Left lung (tissue), 10 donors: ENCODE data around the gene ANK2. TPM values are rescaled to one million over a fixed set of nuclear protein-coding genes. Genes with fewer than 3 reads are reported as not detected.

ENCODE experiments used
- ATAC-seq: fragments of 200-7000 bp; cut with Tn5 transposase; one replicate; pipeline ENCODE4 v1.9.1; 2020; ENCODE audit warnings: moderate library complexity
- DNase-seq, 4 donors: peaks; one replicate each; pipeline ENCODE4 v3.0.0-alpha.2; 2013 to 2020
- H3K27ac ChIP-seq, 2 donors: fragments of 200-600 bp; sonication (generic) in 1 of 2; one replicate each; pipeline versions ENCODE4 v1.5.0 to v1.8.0; 2020 to 2021
- H3K27me3 ChIP-seq, 2 donors: fragments of 200-600 bp; sonication (generic) in 1 of 2; one replicate each; pipeline versions ENCODE4 v1.5.0 to v1.8.0; 2020 to 2021
- H3K36me3 ChIP-seq, 2 donors: fragments of 200-600 bp; sonication (generic) in 1 of 2; one replicate each; pipeline versions ENCODE4 v1.5.0 to v1.8.0; 2020 to 2021
- H3K4me1 ChIP-seq, 2 donors: fragments of 200-600 bp; one replicate each; pipeline ENCODE4 v1.8.0; 2021
- H3K4me3 ChIP-seq, 2 donors: fragments of 200-600 bp; sonication (generic) in 1 of 2; one replicate each; pipeline versions ENCODE4 v1.5.0 to v1.8.0; 2020 to 2021; ENCODE audit warnings: mild to moderate bottlenecking in 1 of 2
- H3K9me3 ChIP-seq, 2 donors: fragments of 200-600 bp; sonication (generic) in 1 of 2; one replicate each; pipeline versions ENCODE4 v1.5.0 to v1.8.0; 2020 to 2021
- intact Hi-C, 2 donors: fragments of 100-400 bp; cut with DNase I; formaldehyde crosslinking; loops; one replicate each; pipeline versions ENCODE4 v1.11.2 to v1.14.2; 2022
- polyA plus RNA-seq, 6 donors: library from polyadenylated mRNA; unstranded; fragments of 120-200 nt; gene quantifications; one replicate each; pipeline ENCODE4 v1.2.1, GENCODE V29; 2013; ENCODE audit not compliant: insufficient read length in 6 of 6
- total RNA-seq, 2 donors: library from RNA; stranded (reverse); fragmentation: NEBNext Ultra II Directional; extraction: Animal tissue kit (Norgen Biotek cat#: 25700); gene quantifications; one replicate each; pipeline ENCODE4 v1.2.1, GENCODE V29; 2021
- TF ChIP-seq, protein P1 (sequence below), 2 donors: fragments of 200-600 bp; sonication (generic) in 1 of 2; IDR thresholded peaks; one replicate each; pipeline versions ENCODE4 v1.5.0 to v1.8.0; 2021; ENCODE audit warnings: antibody characterized with exemption in 2 of 2
- donor health status: DM: no; HTN: yes; CAD: no.
- donor health status: DM: no; HTN: no; CAD: no.

ANK2 gene
- total and polyA plus RNA-seq, 8 donors, result 18.2 to 33.2 (median 28.8) TPM

- H3K4me3 ChIP-seq, result no peak overlapping the region
- no peaks in the 10 kb centered on the region for H3K36me3 ChIP-seq
- H3K27ac ChIP-seq, result no peak overlapping the region
- peak; percentile 57 for ATAC-seq
- TF ChIP-seq, protein P1, sequence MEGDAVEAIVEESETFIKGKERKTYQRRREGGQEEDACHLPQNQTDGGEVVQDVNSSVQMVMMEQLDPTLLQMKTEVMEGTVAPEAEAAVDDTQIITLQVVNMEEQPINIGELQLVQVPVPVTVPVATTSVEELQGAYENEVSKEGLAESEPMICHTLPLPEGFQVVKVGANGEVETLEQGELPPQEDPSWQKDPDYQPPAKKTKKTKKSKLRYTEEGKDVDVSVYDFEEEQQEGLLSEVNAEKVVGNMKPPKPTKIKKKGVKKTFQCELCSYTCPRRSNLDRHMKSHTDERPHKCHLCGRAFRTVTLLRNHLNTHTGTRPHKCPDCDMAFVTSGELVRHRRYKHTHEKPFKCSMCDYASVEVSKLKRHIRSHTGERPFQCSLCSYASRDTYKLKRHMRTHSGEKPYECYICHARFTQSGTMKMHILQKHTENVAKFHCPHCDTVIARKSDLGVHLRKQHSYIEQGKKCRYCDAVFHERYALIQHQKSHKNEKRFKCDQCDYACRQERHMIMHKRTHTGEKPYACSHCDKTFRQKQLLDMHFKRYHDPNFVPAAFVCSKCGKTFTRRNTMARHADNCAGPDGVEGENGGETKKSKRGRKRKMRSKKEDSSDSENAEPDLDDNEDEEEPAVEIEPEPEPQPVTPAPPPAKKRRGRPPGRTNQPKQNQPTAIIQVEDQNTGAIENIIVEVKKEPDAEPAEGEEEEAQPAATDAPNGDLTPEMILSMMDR (IDR thresholded peaks at IDR 0.05), result peak in 1 of 2 donors; percentile 9
- intact Hi-C loops, result no loop called here
- H3K4me1 ChIP-seq, result no peaks in the 10 kb centered on the region
- H3K27me3 ChIP-seq, result no peaks in the 10 kb centered on the region
- peak in 2 of 4 donors; percentile 31 to 62 for DNase-seq
- H3K9me3 ChIP-seq, result no peaks in the 10 kb centered on the region
Measured at GRCh38 chr4:113106108-113106507, 56.7 kb downstream of the ANK2 start.

GRCh38 chr4:113109106-113109718, 59.8 kb downstream of the ANK2 start:
- no peaks in the 10 kb centered on the region for H3K4me1 ChIP-seq
- TF ChIP-seq, protein P1 (IDR thresholded peaks at IDR 0.05), result no peak
- ATAC-seq (no peak), DNase-seq (no peak)
- no peak overlapping the region for H3K27ac ChIP-seq
- H3K9me3 ChIP-seq, result no peaks in the 10 kb centered on the region
- H3K4me3 ChIP-seq, result no peak overlapping the region
- intact Hi-C loops, result no loop called here
- H3K36me3 ChIP-seq, result no peaks in the 10 kb centered on the region
- no peaks in the 10 kb centered on the region for H3K27me3 ChIP-seq

DNA sequence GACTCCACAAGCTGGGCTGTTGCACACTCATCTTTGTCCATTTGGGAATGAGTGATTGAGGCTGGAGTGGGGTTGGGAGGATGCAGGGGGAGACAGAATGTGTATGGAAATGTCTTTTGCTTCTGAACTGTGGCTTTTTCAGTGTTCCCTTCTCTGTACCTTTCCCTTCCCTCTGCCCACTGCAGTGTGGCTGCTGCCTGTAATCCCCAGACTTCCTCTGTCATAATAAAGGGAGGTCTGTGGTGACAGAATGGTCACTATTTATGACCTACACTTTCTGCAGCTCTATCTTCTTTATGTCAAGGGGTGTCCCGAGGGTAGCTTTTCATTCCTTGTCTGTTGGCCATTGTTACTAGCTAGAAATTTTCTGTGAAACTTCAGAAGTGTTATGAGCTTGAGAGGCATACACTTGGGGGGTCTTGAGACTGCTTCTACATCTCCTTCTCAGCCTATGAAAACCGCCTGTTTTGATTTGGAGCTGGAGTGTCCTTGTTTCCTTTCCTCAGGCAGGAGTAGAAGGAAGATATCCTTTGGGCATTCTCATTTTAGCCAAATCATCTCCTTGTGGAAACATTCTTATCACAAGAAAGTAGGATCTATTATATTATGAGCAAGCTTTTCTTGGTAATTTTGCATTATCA, 63.0 kb downstream of the ANK2 start:
- peaks cover 0 to 7% of the 10 kb centered on the region in 2 donors for H3K27me3 ChIP-seq
- TF ChIP-seq, protein P1 (IDR thresholded peaks at IDR 0.05), result no peak
- ATAC-seq (no peak), DNase-seq (no peak)
- no peak overlapping the region for H3K27ac ChIP-seq
- no peaks in the 10 kb centered on the region for H3K36me3 ChIP-seq
- H3K4me1 ChIP-seq, result no peaks in the 10 kb centered on the region
- intact Hi-C loops, result no loop called here
- H3K4me3 ChIP-seq, result no peak overlapping the region
- no peaks in the 10 kb centered on the region for H3K9me3 ChIP-seq

DNA sequence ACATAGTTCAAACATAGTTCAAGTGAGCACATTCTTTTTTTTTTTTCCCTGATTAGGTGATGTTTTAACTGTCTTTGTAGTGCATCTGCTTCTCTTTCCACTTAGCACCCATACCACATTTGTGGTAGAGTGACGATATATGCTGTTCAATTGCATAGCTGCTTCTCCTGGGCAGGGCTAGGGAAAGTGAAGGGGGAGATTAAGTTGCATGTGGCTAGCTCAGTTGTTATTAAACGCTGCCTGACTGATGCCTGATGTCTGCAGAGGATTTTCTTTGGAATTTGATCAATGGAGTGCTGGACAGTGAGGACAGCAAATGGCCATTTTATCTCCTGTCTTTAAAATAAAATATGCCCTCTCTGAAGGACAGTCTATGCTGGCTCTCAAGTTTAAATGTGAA, 63.7 kb downstream of the ANK2 start:
- H3K9me3 ChIP-seq, result no peaks in the 10 kb centered on the region
- DNase-seq, result no peak
- peaks cover 0 to 7% of the 10 kb centered on the region in 2 donors for H3K27me3 ChIP-seq
- H3K4me3 ChIP-seq, result no peak overlapping the region
- intact Hi-C loops, result no loop called here
- no peak overlapping the region for H3K27ac ChIP-seq
- ATAC-seq, result no peak
- no peaks in the 10 kb centered on the region for H3K36me3 ChIP-seq
- H3K4me1 ChIP-seq, result no peaks in the 10 kb centered on the region
- TF ChIP-seq, protein P1 (IDR thresholded peaks at IDR 0.05), result no peak

DNA sequence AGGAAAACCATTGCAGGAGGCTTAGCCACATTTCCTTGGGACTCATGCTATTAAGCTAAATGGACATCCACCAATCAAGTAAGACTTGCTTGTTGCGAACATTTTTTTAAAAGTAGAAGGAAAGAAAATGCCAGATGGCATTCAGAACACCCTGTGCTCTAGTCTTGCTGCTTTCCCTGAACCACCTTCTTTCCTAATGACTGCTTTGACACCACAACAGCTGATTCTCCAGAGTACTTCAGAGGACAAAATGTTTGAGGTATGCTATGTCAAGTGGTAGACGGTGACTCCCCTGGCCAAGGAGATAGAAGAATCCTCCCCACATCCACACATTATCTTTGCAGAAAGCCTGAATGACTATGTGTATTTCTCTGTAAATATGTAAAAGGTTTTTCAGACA, 65.4 kb downstream of the ANK2 start:
- H3K27ac ChIP-seq, result no peak overlapping the region
- intact Hi-C loops, result no loop called here
- no peaks in the 10 kb centered on the region for H3K4me1 ChIP-seq
- no peak for DNase-seq
- TF ChIP-seq, protein P1 (IDR thresholded peaks at IDR 0.05), result no peak
- no peak overlapping the region for H3K4me3 ChIP-seq
- no peak for ATAC-seq
- peaks cover 0 to 7% of the 10 kb centered on the region in 2 donors for H3K27me3 ChIP-seq
- H3K36me3 ChIP-seq, result no peaks in the 10 kb centered on the region
- H3K9me3 ChIP-seq, result no peaks in the 10 kb centered on the region
